SU-DHL-6 (cell line): Measurements from ENCODE around the gene ATP8A2.

Source experiments
- H2AFZ ChIP-seq: fragments of 200-600 bp; sonication (generic); 2 replicates; pipeline ENCODE4 v1.6.1; 2014; ENCODE audit warnings: low read depth, mild to moderate bottlenecking, moderate library complexity, mixed read lengths, antibody characterized with exemption, low read length; ENCODE audit not compliant: severe bottlenecking
- H3F3A ChIP-seq: fragments of 200-600 bp; shearing (Covaris generic); 2 replicates; pipeline ENCODE4 v1.6.0; 2016; ENCODE audit warnings: antibody characterized with exemption, mild to moderate bottlenecking; ENCODE audit not compliant: insufficient read depth
- H3K27ac ChIP-seq: fragments of 200-600 bp; sonication (generic); 2 replicates; pipeline ENCODE4 v1.5.1; 2016; ENCODE audit warnings: low read depth, mild to moderate bottlenecking, low read length, moderate library complexity, mixed read lengths
- H3K27me3 ChIP-seq: fragments of 200-600 bp; sonication (generic), shearing (Covaris generic); 2 replicates; pipeline ENCODE4 v1.6.0; 2014; ENCODE audit warnings: mild to moderate bottlenecking, low read length
- H3K36me3 ChIP-seq: fragments of 200-600 bp; sonication (generic); 2 replicates; pipeline ENCODE4 v1.6.1; 2014; ENCODE audit warnings: mild to moderate bottlenecking, low read length, mixed read lengths
- H3K4me2 ChIP-seq: fragments of 300-600, 200-600 bp; shearing (Covaris generic), sonication (generic); 2 replicates; pipeline ENCODE4 v1.6.0; 2014; ENCODE audit warnings: low read length, low read depth, mild to moderate bottlenecking; ENCODE audit not compliant: poor library complexity, severe bottlenecking
- H3K4me3 ChIP-seq: fragments of 200-600 bp; sonication (generic); 2 replicates; pipeline ENCODE4 v1.5.1; 2014; ENCODE audit warnings: antibody characterized with exemption, low read length, mild to moderate bottlenecking, mixed read lengths; ENCODE audit not compliant: insufficient read depth, poor library complexity, severe bottlenecking
- H3K79me2 ChIP-seq: fragments of 200-600 bp; sonication (generic); 2 replicates; pipeline ENCODE4 v1.6.1; 2014; ENCODE audit warnings: mild to moderate bottlenecking, low read length, moderate library complexity; ENCODE audit not compliant: insufficient read depth
- H3K9ac ChIP-seq: fragments of 200-600 bp; sonication (generic); 2 replicates; pipeline ENCODE4 v1.7.0; 2014; ENCODE audit warnings: mild to moderate bottlenecking, low read length
- H3K9me2 ChIP-seq: fragments of 200-600 bp; sonication (generic); replicated peaks from 2 replicates; pipeline ENCODE4 v1.6.1; 2014; ENCODE audit warnings: low read length; ENCODE audit not compliant: insufficient read depth
- H3K9me3 ChIP-seq: fragments of 200-600 bp; sonication (generic); 2 replicates; pipeline ENCODE4 v1.6.1; 2014; ENCODE audit warnings: low read length, mixed read lengths; ENCODE audit not compliant: insufficient read depth
- H4K20me1 ChIP-seq: fragments of 200-600 bp; sonication (generic); 2 replicates; pipeline ENCODE4 v1.6.1; 2014; ENCODE audit warnings: low read depth, mild to moderate bottlenecking, antibody characterized with exemption, low read length, moderate library complexity, mixed read lengths
- CTCF ChIP-seq: fragments of 200-600 bp; sonication (generic); IDR thresholded peaks from one replicate; pipeline ENCODE4 v1.5.1; 2017; ENCODE audit warnings: antibody characterized with exemption, mild to moderate bottlenecking, low read length, moderate library complexity; ENCODE audit not compliant: insufficient read depth, poor library complexity, severe bottlenecking
- EZH2phosphoT487 ChIP-seq: fragments of 200-600 bp; sonication (generic), shearing (Covaris generic); conservative IDR thresholded peaks from 2 replicates; pipeline ENCODE4 v1.6.1; 2018; ENCODE audit warnings: mild to moderate bottlenecking, antibody characterized with exemption, low read length, moderate library complexity, mixed read lengths

Gene ATP8A2

GRCh38 chr13:25490236-25490635 lies 118.5 kb downstream of the ATP8A2 start:
- Histone ChIP-seq H3F3A (no peaks in the 10 kb centered on the region), H3K79me2 (no peaks in the 10 kb centered on the region), H3K9me2 (no peaks in the 10 kb centered on the region), H3K27ac (no peak overlapping the region), H3K9ac (no peak overlapping the region), H4K20me1 (no peaks in the 10 kb centered on the region), H3K4me2 (no peak overlapping the region), H3K27me3 (no peaks in the 10 kb centered on the region; the same call in 1 of the 2 replicates), H3K9me3 (no peaks in the 10 kb centered on the region), H2AFZ (no peak overlapping the region), H3K4me3 (no peak overlapping the region), H3K36me3 (no peaks in the 10 kb centered on the region)
- TF ChIP-seq EZH2phosphoT487 (no peak), CTCF (no peak)

GRCh38 chr13:25493931-25494640 lies 122.3 kb downstream of the ATP8A2 start:
- no peak overlapping the region for H3K4me2 ChIP-seq
- H3K4me3 ChIP-seq: no peak overlapping the region
- no peaks in the 10 kb centered on the region for H3K9me2 ChIP-seq
- H4K20me1 ChIP-seq: no peaks in the 10 kb centered on the region
- H3K27me3 ChIP-seq: no peaks in the 10 kb centered on the region; the same call in 1 of the 2 replicates
- H3K9me3 ChIP-seq: no peaks in the 10 kb centered on the region
- no peaks in the 10 kb centered on the region for H3F3A ChIP-seq
- H3K9ac ChIP-seq: no peak overlapping the region
- TF ChIP-seq EZH2phosphoT487: no peak
- no peak for TF ChIP-seq CTCF
- no peaks in the 10 kb centered on the region for H3K36me3 ChIP-seq
- no peaks in the 10 kb centered on the region for H3K79me2 ChIP-seq
- no peak overlapping the region for H3K27ac ChIP-seq
- H2AFZ ChIP-seq: no peak overlapping the region

- Histone ChIP-seq H3K9me3 (no peaks in the 10 kb centered on the region), H3K9me2 (no peaks in the 10 kb centered on the region), H3K4me3 (no peak overlapping the region), H3K9ac (no peak overlapping the region), H3K27me3 (no peaks in the 10 kb centered on the region; the same call in 1 of the 2 replicates), H2AFZ (no peak overlapping the region), H3K27ac (no peak overlapping the region), H3K4me2 (no peak overlapping the region), H3F3A (no peaks in the 10 kb centered on the region), H4K20me1 (no peaks in the 10 kb centered on the region), H3K79me2 (no peaks in the 10 kb centered on the region), H3K36me3 (no peaks in the 10 kb centered on the region)
- no peak for TF ChIP-seq CTCF
- no peak for TF ChIP-seq EZH2phosphoT487
These were observed 123.1 kb downstream of the ATP8A2 start for GRCh38 chr13:25494698-25495411.
